Measurements from ENCODE around the gene C11orf21. TPM values are rescaled to one million over a fixed set of nuclear protein-coding genes. Genes with fewer than 3 reads are reported as not detected.

C11orf21 gene
- total and polyA plus RNA-seq, 10 of the 15 experiments (the other 5 are each of a cell fraction or from before 2014, with no cell fraction given) = 0.04 to 0.26 (median 0.11) TPM; not detected in 7

DNA sequence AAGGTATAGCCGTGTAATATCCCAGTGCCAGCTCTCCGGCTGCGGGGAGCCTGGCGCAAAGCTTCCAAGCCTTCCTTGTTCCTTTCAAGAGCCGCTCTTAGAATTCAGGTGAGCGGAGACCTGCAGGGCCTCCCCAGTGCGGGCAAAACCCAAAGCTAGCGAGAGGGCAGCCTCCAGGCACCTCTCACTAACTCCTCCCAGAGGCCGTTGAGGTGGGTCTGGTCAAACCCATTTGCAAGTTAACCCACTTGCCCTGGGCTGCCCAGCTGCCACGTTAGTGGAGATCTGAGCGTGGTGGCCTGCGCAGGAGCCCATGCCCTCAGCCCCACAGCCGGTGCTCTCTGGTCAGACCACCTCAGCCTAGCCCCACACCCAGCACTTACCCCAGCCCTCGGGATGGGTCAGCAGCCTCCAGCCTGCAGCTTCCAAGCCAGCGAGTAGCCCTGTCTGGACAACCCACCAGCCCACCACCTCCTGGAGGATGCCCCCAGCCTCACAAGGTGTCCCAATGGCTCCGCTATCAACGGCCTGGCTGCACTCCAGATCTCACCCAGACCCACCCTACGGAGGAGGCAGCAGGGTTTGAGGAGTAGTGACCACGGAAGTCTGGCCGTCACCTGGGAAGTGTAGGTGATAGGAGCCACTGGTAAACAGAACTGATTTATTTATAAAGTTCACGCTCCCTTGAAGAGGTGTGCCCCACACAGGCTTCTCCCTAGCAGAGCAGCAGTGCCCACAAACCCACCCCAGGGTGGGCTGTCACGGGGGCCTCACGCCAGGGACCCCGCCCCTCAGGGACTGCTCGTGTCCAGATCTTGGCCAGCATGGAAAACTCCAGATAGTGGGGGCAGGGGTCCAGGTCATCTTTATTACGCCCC is 33.6 kb downstream of the C11orf21 start:
- in situ Hi-C loops (cut with MboI) (no loop called here), intact Hi-C loops (cut with micrococcal nuclease; ENCODE audit: unreplicated experiment) (no loop called here)
- SMC1A ChIA-PET (ENCODE audit: uncharacterized antibody, unreplicated experiment) = no interaction called here
- no peaks in the 10 kb centered on the region for H3K79me2 ChIP-seq (ENCODE audit: control insufficient read depth, insufficient read depth, low read length)
- no peaks in the 10 kb centered on the region; the same call in 2 of the 3 replicates for H3K9me3 ChIP-seq (replicated peaks; ENCODE audit: control insufficient read depth, insufficient read depth, low read length)
- H4K20me1 ChIP-seq (ENCODE audit: control insufficient read depth, insufficient read depth) = no peaks in the 10 kb centered on the region
- FAIRE-seq (no peak), ATAC-seq (no peak), DNase-seq (ENCODE audit: low read depth, low spot score) (no peak)
- peaks cover 15% of the 10 kb centered on the region for H3K4me1 ChIP-seq (ENCODE audit: control insufficient read depth, insufficient read depth, low read length)
- H3K9ac ChIP-seq (ENCODE audit: control insufficient read depth, insufficient read depth, low read length) = no peak overlapping the region
- no peak overlapping the region for H3K27ac ChIP-seq (ENCODE audit: control insufficient read depth, insufficient read depth)
- no peak overlapping the region for H3K4me2 ChIP-seq (ENCODE audit: control insufficient read depth, insufficient read depth)
- H2AFZ ChIP-seq (ENCODE audit: control insufficient read depth, low read depth, low read length) = no peak overlapping the region
- no peaks in the 10 kb centered on the region; a peak in 2 of 4 replicates for H3K27me3 ChIP-seq (replicated peaks in 1 of 2; ENCODE audit: control insufficient read depth in 2 of 2, insufficient read depth in 2 of 2, low read length in 1 of 2)
- RAD21 ChIA-PET (ENCODE audit: unreplicated experiment) = no interaction called here
- POLR2A ChIA-PET = no interaction called here
- CTCF ChIA-PET = no interaction called here
- 48% methylated on average over 26 of the region's 26 CpGs for WGBS (ENCODE audit: insufficient coverage, insufficient replicate concordance, low lambda C conversion rate, missing lambda C conversion rate)
- no peaks in the 10 kb centered on the region for H3K36me3 ChIP-seq (ENCODE audit: control insufficient read depth in 2 of 2, insufficient read depth in 2 of 2, low read length in 1 of 2)
- no peak overlapping the region for H3K4me3 ChIP-seq
- no TSS peak for BruUV-seq (replicated peaks)
- TF ChIP-seq, protein P1, sequence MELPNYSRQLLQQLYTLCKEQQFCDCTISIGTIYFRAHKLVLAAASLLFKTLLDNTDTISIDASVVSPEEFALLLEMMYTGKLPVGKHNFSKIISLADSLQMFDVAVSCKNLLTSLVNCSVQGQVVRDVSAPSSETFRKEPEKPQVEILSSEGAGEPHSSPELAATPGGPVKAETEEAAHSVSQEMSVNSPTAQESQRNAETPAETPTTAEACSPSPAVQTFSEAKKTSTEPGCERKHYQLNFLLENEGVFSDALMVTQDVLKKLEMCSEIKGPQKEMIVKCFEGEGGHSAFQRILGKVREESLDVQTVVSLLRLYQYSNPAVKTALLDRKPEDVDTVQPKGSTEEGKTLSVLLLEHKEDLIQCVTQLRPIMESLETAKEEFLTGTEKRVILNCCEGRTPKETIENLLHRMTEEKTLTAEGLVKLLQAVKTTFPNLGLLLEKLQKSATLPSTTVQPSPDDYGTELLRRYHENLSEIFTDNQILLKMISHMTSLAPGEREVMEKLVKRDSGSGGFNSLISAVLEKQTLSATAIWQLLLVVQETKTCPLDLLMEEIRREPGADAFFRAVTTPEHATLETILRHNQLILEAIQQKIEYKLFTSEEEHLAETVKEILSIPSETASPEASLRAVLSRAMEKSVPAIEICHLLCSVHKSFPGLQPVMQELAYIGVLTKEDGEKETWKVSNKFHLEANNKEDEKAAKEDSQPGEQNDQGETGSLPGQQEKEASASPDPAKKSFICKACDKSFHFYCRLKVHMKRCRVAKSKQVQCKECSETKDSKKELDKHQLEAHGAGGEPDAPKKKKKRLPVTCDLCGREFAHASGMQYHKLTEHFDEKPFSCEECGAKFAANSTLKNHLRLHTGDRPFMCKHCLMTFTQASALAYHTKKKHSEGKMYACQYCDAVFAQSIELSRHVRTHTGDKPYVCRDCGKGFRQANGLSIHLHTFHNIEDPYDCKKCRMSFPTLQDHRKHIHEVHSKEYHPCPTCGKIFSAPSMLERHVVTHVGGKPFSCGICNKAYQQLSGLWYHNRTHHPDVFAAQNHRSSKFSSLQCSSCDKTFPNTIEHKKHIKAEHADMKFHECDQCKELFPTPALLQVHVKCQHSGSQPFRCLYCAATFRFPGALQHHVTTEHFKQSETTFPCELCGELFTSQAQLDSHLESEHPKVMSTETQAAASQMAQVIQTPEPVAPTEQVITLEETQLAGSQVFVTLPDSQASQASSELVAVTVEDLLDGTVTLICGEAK (IDR thresholded peaks at IDR 0.05; ENCODE audit: borderline replicate concordance) = no peak
- TF ChIP-seq PAX5 (IDR thresholded peaks at IDR 0.05; ENCODE audit: borderline replicate concordance, low read depth, low read length) (no peak), HDGF (IDR thresholded peaks at IDR 0.05) (no peak), ZNF24 (IDR thresholded peaks at IDR 0.05) (no peak), IKZF1 (conservative IDR thresholded peaks at IDR 0.05) (no peak), PAX8 (IDR thresholded peaks at IDR 0.05) (no peak), DPF2 (IDR thresholded peaks at IDR 0.05) (no peak), CHD2 (IDR thresholded peaks at IDR 0.05; ENCODE audit: borderline replicate concordance, low read depth, low read length) (no peak)
- TF ChIP-seq, protein P2, sequence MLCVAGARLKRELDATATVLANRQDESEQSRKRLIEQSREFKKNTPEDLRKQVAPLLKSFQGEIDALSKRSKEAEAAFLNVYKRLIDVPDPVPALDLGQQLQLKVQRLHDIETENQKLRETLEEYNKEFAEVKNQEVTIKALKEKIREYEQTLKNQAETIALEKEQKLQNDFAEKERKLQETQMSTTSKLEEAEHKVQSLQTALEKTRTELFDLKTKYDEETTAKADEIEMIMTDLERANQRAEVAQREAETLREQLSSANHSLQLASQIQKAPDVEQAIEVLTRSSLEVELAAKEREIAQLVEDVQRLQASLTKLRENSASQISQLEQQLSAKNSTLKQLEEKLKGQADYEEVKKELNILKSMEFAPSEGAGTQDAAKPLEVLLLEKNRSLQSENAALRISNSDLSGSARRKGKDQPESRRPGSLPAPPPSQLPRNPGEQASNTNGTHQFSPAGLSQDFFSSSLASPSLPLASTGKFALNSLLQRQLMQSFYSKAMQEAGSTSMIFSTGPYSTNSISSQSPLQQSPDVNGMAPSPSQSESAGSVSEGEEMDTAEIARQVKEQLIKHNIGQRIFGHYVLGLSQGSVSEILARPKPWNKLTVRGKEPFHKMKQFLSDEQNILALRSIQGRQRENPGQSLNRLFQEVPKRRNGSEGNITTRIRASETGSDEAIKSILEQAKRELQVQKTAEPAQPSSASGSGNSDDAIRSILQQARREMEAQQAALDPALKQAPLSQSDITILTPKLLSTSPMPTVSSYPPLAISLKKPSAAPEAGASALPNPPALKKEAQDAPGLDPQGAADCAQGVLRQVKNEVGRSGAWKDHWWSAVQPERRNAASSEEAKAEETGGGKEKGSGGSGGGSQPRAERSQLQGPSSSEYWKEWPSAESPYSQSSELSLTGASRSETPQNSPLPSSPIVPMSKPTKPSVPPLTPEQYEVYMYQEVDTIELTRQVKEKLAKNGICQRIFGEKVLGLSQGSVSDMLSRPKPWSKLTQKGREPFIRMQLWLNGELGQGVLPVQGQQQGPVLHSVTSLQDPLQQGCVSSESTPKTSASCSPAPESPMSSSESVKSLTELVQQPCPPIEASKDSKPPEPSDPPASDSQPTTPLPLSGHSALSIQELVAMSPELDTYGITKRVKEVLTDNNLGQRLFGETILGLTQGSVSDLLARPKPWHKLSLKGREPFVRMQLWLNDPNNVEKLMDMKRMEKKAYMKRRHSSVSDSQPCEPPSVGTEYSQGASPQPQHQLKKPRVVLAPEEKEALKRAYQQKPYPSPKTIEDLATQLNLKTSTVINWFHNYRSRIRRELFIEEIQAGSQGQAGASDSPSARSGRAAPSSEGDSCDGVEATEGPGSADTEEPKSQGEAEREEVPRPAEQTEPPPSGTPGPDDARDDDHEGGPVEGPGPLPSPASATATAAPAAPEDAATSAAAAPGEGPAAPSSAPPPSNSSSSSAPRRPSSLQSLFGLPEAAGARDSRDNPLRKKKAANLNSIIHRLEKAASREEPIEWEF (IDR thresholded peaks at IDR 0.05; ENCODE audit: insufficient replicate concordance, low read depth, low read length) = no peak
- TF ChIP-seq, protein P3, sequence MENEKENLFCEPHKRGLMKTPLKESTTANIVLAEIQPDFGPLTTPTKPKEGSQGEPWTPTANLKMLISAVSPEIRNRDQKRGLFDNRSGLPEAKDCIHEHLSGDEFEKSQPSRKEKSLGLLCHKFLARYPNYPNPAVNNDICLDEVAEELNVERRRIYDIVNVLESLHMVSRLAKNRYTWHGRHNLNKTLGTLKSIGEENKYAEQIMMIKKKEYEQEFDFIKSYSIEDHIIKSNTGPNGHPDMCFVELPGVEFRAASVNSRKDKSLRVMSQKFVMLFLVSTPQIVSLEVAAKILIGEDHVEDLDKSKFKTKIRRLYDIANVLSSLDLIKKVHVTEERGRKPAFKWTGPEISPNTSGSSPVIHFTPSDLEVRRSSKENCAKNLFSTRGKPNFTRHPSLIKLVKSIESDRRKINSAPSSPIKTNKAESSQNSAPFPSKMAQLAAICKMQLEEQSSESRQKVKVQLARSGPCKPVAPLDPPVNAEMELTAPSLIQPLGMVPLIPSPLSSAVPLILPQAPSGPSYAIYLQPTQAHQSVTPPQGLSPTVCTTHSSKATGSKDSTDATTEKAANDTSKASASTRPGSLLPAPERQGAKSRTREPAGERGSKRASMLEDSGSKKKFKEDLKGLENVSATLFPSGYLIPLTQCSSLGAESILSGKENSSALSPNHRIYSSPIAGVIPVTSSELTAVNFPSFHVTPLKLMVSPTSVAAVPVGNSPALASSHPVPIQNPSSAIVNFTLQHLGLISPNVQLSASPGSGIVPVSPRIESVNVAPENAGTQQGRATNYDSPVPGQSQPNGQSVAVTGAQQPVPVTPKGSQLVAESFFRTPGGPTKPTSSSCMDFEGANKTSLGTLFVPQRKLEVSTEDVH (IDR thresholded peaks at IDR 0.05; ENCODE audit: low read depth, partially characterized antibody) = no peak
